Tibial nerve (tissue), 4 donors: ENCODE results near the gene APOBEC3H.

ENCODE experiments used
- EP300 ChIP-seq, 2 donors: sonication (generic); formaldehyde crosslinking; IDR thresholded peaks; one replicate each; pipeline ENCODE4 v1.6.1; 2017; ENCODE audit warnings: antibody characterized with exemption in 2 of 2, mild to moderate bottlenecking in 1 of 2
- POLR2A ChIP-seq, 2 donors: fragments of 450-650 bp; IDR thresholded peaks; one replicate each; pipeline ENCODE4 v1.6.1; 2017; ENCODE audit warnings: antibody characterized with exemption in 2 of 2, mild to moderate bottlenecking in 2 of 2, moderate library complexity in 2 of 2
- TF ChIP-seq, protein P1 (sequence below), 5 experiments: fragments of 200-600 bp in 3 of 5; fragments of 450-650 bp in 2 of 5; sonication (generic) in 3 of 5; IDR thresholded peaks; one replicate each; pipeline ENCODE4 v1.5.1; 2016 to 2019; ENCODE audit warnings: antibody characterized with exemption in 5 of 5, mild to moderate bottlenecking in 3 of 5, moderate library complexity in 2 of 5

DNA sequence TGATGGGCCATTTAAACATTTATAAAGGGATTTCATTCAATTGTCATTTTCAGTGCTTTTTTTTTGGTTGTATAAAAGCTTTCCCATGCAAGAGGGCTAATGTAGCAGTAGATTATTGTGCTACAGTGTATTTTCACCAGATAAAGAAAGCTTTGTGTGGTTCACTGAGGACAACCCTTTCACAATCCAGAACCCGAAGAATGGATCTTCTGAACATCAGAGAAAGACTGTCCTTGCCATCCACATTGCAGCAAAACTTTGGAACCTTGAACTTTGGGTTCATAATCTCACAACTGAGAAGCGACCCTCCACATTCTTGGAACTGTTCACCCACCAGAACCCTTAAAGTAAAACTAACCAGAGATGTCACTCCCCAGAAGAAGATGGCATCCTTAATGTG, 9.3 kb downstream of the APOBEC3H start:
- TF ChIP-seq POLR2A (IDR thresholded peaks at IDR 0.05) (no peak), EP300 (IDR thresholded peaks at IDR 0.05) (no peak)
- TF ChIP-seq, protein P1, sequence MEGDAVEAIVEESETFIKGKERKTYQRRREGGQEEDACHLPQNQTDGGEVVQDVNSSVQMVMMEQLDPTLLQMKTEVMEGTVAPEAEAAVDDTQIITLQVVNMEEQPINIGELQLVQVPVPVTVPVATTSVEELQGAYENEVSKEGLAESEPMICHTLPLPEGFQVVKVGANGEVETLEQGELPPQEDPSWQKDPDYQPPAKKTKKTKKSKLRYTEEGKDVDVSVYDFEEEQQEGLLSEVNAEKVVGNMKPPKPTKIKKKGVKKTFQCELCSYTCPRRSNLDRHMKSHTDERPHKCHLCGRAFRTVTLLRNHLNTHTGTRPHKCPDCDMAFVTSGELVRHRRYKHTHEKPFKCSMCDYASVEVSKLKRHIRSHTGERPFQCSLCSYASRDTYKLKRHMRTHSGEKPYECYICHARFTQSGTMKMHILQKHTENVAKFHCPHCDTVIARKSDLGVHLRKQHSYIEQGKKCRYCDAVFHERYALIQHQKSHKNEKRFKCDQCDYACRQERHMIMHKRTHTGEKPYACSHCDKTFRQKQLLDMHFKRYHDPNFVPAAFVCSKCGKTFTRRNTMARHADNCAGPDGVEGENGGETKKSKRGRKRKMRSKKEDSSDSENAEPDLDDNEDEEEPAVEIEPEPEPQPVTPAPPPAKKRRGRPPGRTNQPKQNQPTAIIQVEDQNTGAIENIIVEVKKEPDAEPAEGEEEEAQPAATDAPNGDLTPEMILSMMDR (IDR thresholded peaks at IDR 0.05), result no peak
